Measurements from ENCODE around the gene SLC19A1.

SLC19A1 gene

DNA sequence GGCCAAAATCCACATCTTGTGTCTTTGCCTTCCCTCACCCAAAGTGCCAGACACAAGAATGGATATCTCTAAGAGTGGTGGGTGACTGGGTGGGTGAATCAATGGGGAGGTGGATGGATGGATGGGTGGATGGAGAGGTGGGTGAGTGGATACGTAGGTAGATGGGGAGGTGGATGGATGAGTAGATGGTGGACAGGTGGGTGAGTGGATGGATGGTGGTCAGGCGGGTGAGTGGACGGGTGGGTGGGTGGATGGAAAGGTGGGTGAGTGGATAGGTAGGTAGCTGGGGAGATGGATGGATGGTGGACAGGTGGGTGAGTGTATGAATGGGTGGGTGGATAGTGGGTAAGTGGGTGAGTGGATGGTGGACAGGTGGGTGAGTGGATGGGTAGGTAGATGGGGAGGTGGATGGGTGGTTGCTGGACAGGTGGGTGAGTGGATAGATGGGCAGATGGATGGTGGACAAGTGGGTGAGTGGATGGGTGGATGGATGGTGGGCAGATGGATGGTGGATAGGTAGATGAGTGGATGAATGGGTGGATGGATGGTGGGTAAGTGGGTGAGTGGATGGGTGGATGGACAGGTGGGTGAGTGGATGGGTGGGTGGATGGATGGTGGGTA, 34.2 kb downstream of the SLC19A1 start:
- FAIRE-seq (no peak), DNase-seq (ENCODE audit: insufficient read length, low spot score) (no peak)
- TF ChIP-seq, protein P1, sequence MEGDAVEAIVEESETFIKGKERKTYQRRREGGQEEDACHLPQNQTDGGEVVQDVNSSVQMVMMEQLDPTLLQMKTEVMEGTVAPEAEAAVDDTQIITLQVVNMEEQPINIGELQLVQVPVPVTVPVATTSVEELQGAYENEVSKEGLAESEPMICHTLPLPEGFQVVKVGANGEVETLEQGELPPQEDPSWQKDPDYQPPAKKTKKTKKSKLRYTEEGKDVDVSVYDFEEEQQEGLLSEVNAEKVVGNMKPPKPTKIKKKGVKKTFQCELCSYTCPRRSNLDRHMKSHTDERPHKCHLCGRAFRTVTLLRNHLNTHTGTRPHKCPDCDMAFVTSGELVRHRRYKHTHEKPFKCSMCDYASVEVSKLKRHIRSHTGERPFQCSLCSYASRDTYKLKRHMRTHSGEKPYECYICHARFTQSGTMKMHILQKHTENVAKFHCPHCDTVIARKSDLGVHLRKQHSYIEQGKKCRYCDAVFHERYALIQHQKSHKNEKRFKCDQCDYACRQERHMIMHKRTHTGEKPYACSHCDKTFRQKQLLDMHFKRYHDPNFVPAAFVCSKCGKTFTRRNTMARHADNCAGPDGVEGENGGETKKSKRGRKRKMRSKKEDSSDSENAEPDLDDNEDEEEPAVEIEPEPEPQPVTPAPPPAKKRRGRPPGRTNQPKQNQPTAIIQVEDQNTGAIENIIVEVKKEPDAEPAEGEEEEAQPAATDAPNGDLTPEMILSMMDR (IDR thresholded peaks at IDR 0.05; ENCODE audit: insufficient read depth, missing control alignments), result no peak

DNA sequence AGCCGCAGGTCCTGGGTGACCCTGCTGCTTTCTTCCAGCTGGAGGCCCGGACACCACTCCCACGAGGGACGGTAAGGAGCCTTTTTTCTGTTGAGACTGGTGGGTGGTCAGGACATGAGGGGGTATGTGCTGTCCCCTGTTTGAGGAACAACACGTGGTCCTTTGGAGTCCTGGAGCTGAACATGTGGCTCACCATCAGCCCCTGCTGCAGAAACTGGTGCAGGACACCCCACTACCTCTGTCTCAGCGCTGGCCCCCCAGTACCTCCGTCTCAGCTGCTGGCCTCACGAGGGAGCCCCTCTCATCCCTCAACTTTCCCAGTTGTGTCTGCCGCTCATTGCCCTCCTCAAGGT, 34.7 kb downstream of the SLC19A1 start:
- FAIRE-seq, result no peak
- no peak for DNase-seq (ENCODE audit: insufficient read length, low spot score)
- TF ChIP-seq, protein P1 (IDR thresholded peaks at IDR 0.05; ENCODE audit: insufficient read depth, missing control alignments), result no peak

DNA sequence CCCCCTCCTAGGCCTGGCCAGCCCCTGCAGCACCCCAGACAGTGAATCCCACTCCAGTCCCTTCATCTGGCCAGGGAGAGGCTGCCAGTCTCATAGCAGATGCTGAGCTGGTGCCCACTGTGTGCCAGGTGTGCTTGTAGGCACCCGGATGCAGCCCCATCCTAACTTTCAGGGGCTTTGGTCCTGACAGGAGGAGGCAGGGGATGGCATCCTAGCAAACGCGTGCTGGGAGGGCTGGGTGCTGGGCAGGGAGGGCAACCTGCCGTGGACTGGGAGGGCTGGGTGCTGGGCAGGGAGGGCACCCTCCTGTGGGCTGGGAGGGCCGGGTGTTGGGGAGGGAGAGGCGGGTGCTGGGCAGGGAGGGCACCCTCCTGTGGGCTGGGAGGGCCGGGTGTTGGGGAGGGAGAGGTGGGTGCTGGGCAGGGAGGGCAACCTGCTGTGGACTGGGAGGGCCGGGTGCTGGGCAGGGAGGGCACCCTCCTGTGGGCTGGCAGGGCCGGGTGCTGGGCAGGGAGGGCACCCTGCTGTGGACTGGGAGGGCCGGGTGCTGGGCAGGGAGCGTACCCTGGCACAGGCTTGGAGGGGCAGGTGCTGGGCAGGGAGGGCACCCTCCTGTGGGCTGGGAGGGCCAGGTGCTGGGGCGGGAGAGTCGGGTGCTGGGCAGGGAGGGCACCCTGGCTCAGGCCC, 35.3 kb downstream of the SLC19A1 start:
- DNase-seq (ENCODE audit: insufficient read length, low spot score) (no peak), FAIRE-seq (no peak)
- TF ChIP-seq, protein P1 (IDR thresholded peaks at IDR 0.05; ENCODE audit: insufficient read depth, missing control alignments), result no peak

DNA sequence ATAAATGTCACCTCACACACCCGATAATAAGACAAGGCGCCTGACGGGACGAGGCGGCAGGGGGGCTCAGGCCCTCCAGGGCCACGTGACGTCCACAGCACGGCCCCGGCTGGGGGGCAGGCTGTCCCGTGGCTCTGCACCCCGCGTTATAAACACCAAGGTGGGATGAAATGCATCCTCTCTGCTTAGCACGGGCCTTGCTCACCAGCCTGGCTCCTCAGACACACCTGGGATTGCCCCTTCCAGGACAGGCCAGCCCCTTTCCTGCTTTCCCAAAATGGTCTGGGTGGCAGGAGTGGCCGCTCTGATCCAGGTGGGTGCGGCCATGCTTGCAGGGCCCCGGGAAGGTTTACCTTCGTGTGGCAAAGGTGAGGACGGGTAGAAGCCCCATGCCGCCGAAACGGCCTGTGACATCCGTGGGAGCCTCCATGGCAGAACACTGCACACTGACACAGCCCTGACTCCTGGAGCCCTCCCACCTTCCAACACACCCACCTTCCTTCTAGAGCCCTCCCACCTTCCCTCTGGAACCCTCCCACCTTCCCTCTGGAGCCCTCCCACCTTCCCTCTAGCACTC, 35.9 kb downstream of the SLC19A1 start:
- DNase-seq (ENCODE audit: insufficient read length, low spot score) (no peak), FAIRE-seq (no peak)
- TF ChIP-seq, protein P1 (IDR thresholded peaks at IDR 0.05; ENCODE audit: insufficient read depth, missing control alignments), result no peak

DNA sequence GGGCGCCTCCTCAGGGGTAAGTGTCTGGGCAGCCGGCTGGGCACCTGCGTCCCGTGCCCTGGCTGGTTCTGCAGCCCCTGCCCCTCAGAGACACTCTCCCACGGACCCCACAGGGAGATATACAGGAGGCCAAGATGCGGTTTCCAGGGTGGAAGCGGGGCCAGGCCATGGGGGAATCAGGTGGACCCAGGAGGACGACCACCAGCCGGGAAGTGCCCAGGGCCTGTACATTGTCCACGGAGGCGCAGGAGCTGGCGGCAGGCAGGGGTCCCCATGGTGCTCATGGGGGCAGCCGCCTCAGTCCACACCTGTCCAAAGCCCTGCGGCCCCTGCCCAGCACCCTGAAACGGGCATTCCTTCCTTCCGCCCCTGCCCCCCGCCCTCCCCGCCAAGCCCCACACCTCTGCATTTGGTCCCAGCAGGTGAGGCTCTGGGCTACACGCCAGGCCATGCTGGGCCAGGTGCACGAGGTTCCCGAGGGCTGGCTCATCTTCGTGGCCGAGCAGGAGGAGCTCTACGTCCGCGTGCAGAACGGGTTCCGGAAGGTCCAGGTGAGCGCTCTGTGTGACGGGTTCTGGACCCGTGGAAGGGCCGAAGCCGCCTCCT, 36.7 kb downstream of the SLC19A1 start:
- TF ChIP-seq, protein P1 (IDR thresholded peaks at IDR 0.05; ENCODE audit: insufficient read depth, missing control alignments), result no peak
- no peak for FAIRE-seq
- DNase-seq (ENCODE audit: insufficient read length, low spot score), result no peak

DNA sequence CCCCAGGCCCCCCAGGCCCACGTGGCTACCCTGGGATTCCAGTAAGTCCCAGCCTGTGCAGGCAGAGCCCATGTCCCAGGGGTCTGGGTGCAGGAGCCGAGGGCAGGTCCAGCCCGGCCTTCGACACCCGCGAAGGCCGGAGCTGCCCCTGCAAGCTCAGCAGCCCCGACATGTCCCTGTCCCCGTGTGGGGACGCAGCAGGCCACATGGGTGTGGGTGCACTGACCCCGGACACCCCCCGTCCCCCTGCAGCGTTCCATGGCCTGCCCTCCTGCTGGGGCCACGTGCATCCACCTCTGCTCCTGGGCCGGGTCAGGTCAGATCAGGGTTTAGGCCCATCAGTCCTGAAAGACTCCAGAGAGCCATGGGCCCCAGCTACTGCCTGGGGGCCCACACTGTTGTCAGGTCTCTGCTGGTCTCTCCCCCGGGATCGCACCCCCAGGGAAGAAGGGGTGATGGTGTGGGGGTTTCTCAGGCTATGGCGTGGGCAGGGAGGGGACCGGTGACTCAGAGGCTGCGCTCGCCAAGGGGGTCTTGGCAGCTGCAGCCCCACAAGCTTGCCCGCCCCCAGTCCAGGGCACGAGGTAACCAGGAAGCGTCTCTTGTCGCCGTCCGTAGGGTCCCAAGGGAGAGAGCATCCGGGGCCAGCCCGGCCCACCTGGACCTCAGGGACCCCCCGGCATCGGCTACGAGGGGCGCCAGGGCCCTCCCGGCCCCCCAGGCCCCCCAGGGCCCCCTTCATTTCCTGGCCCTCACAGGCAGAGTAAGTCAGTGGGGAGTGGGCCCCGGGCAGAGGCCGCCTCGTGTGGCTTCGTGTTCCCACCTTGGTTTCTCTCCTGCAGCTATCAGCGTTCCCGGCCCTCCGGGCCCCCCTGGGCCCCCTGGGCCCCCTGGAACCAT, 37.5 kb downstream of the SLC19A1 start:
- no peak for DNase-seq (ENCODE audit: insufficient read length, low spot score)
- TF ChIP-seq, protein P1 (IDR thresholded peaks at IDR 0.05; ENCODE audit: insufficient read depth, missing control alignments), result no peak
- FAIRE-seq, result no peak

Measured in D721Med (cell line).